Testis (tissue), 2 donors: ENCODE measurements around the gene MSI2.

Source experiments
- POLR2A ChIP-seq: fragments of 450-650 bp; IDR thresholded peaks from one replicate; pipeline ENCODE4 v1.6.1; 2017; ENCODE audit warnings: antibody characterized with exemption, mild to moderate bottlenecking, moderate library complexity
- TF ChIP-seq, protein P1 (sequence below), 3 experiments: fragments of 450-650 bp in 2 of 3; fragments of 200-600 bp in 1 of 3; sonication (generic) in 1 of 3; IDR thresholded peaks; one replicate each; pipeline ENCODE4 v1.5.1; 2016 to 2019; ENCODE audit warnings: antibody characterized with exemption in 3 of 3, mild to moderate bottlenecking in 2 of 3, moderate library complexity in 1 of 3

DNA sequence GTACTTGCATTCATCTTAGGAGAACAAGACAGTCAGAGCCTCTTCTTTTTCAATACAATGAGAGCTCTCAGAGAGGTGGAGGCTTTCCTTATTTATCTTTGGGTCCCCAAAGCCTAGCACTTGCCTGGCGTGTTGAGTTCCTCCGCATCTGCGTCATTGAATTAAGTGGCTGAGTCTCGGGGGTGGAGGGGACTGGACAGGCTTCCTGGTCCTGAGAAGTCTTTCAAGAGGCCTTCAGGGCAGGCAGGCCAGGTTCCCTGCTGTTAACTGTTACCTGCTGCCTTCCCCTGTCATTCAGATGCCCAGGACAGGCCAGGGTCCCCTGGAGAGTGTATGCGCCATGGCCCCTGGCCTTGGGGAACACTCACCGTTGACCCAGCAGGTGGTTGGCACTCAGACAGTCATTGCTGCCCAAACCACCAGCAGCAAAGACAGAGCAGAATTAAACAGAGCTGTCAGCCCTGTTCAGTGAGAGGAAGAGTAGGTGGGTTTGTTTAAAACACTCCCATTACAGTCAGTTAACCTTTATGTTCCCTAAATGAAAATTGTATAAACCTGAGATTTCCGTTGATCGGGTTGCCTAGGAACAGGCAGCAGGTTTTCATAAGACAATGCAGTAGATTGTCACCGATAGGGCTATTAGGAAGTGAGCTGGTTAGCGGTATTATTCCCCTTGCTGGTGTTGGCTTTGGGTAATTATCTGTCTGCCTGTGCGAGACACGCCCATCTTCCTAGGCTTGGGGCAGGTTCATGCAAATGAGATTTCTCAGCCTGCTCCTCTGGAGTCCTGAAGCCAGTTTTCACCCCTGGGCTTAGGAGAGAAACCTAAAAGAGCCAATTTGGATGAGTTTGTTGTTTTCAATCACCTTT is 356.1 kb downstream of the MSI2 start:
- TF ChIP-seq, protein P1, sequence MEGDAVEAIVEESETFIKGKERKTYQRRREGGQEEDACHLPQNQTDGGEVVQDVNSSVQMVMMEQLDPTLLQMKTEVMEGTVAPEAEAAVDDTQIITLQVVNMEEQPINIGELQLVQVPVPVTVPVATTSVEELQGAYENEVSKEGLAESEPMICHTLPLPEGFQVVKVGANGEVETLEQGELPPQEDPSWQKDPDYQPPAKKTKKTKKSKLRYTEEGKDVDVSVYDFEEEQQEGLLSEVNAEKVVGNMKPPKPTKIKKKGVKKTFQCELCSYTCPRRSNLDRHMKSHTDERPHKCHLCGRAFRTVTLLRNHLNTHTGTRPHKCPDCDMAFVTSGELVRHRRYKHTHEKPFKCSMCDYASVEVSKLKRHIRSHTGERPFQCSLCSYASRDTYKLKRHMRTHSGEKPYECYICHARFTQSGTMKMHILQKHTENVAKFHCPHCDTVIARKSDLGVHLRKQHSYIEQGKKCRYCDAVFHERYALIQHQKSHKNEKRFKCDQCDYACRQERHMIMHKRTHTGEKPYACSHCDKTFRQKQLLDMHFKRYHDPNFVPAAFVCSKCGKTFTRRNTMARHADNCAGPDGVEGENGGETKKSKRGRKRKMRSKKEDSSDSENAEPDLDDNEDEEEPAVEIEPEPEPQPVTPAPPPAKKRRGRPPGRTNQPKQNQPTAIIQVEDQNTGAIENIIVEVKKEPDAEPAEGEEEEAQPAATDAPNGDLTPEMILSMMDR (IDR thresholded peaks at IDR 0.05), result no peak
- TF ChIP-seq POLR2A, result no peak
